ENCODE data around the gene ADARB2.

ADARB2 gene

GRCh38 chr10:1476455-1476803, 260.9 kb downstream of the ADARB2 start:
- POLR2A ChIA-PET, result no interaction called here
- CTCF ChIA-PET, result interaction anchor here (0.6 kb wide), 1 partner anchor 1389 kb away, joined by 8 read pairs; no protein-coding TSS in a partner anchor
- DNase-seq (ENCODE audit: extremely low spot score), result no peak
- TF ChIP-seq L3MBTL2 (conservative IDR thresholded peaks at IDR 0.05), result no peak
- TF ChIP-seq BHLHE40 (IDR thresholded peaks at IDR 0.05; ENCODE audit: borderline replicate concordance), result no peak
- no peak for TF ChIP-seq ELF4 (IDR thresholded peaks at IDR 0.05)
- TF ChIP-seq ARNT (IDR thresholded peaks at IDR 0.05), result no peak
- no peak for TF ChIP-seq CTBP1 (IDR thresholded peaks at IDR 0.05; ENCODE audit: borderline replicate concordance)
- TF ChIP-seq ZNF384 (IDR thresholded peaks at IDR 0.05), result no peak
- no peak for TF ChIP-seq PKNOX1 (IDR thresholded peaks at IDR 0.05)
- TF ChIP-seq SP1 (IDR thresholded peaks at IDR 0.05), result no peak
- TF ChIP-seq TARDBP (IDR thresholded peaks at IDR 0.05), result no peak
- no peak for TF ChIP-seq FOXK2 (IDR thresholded peaks at IDR 0.05)
- no peak for TF ChIP-seq SUZ12 (IDR thresholded peaks at IDR 0.05)
- no peak for TF ChIP-seq LEF1 (IDR thresholded peaks at IDR 0.05; ENCODE audit: borderline replicate concordance)
- no peak for TF ChIP-seq NFRKB (IDR thresholded peaks at IDR 0.05)

- CTCF ChIA-PET, result no interaction called here
- TF ChIP-seq PKNOX1 (IDR thresholded peaks at IDR 0.05) (no peak), SP1 (IDR thresholded peaks at IDR 0.05) (no peak)
- POLR2A ChIA-PET, result no interaction called here
- DNase-seq (ENCODE audit: extremely low spot score), result no peak
These were observed 261.4 kb downstream of the ADARB2 start for GRCh38 chr10:1475771-1476454.

- no peak for TF ChIP-seq NFRKB (IDR thresholded peaks at IDR 0.05)
- TF ChIP-seq BHLHE40 (IDR thresholded peaks at IDR 0.05; ENCODE audit: borderline replicate concordance), result no peak
- no peak for TF ChIP-seq LEF1 (IDR thresholded peaks at IDR 0.05; ENCODE audit: borderline replicate concordance)
- TF ChIP-seq FOXK2 (IDR thresholded peaks at IDR 0.05), result no peak
- TF ChIP-seq HDGF (IDR thresholded peaks at IDR 0.05; ENCODE audit: borderline replicate concordance), result no peak
- no peak for TF ChIP-seq ZNF384 (IDR thresholded peaks at IDR 0.05)
- no peak for TF ChIP-seq FOXA1 (IDR thresholded peaks at IDR 0.05)
- no peak for TF ChIP-seq ARNT (IDR thresholded peaks at IDR 0.05)
- no peak for TF ChIP-seq SP1 (IDR thresholded peaks at IDR 0.05)
- TF ChIP-seq CTBP1 (IDR thresholded peaks at IDR 0.05; ENCODE audit: borderline replicate concordance), result no peak
- TF ChIP-seq FOXM1 (IDR thresholded peaks at IDR 0.05; ENCODE audit: borderline replicate concordance), result no peak
- TF ChIP-seq TARDBP (IDR thresholded peaks at IDR 0.05), result no peak
- no peak for TF ChIP-seq SUZ12 (IDR thresholded peaks at IDR 0.05)
- TF ChIP-seq PKNOX1 (IDR thresholded peaks at IDR 0.05), result no peak
- TF ChIP-seq ELF4 (IDR thresholded peaks at IDR 0.05), result no peak
- TF ChIP-seq L3MBTL2 (conservative IDR thresholded peaks at IDR 0.05), result no peak
- DNase-seq (ENCODE audit: extremely low spot score), result no peak
- POLR2A ChIA-PET, result no interaction called here
- CTCF ChIA-PET, result no interaction called here
These were observed 262.2 kb downstream of the ADARB2 start for GRCh38 chr10:1475098-1475591.

- no peak for DNase-seq (ENCODE audit: extremely low spot score)
- TF ChIP-seq SUZ12 (IDR thresholded peaks at IDR 0.05) (no peak), FOXA1 (IDR thresholded peaks at IDR 0.05) (no peak), HDGF (IDR thresholded peaks at IDR 0.05; ENCODE audit: borderline replicate concordance) (no peak), ELF4 (IDR thresholded peaks at IDR 0.05) (no peak), ARNT (IDR thresholded peaks at IDR 0.05) (no peak), L3MBTL2 (conservative IDR thresholded peaks at IDR 0.05) (no peak), NFRKB (IDR thresholded peaks at IDR 0.05) (no peak), TARDBP (IDR thresholded peaks at IDR 0.05) (no peak), FOXK2 (IDR thresholded peaks at IDR 0.05) (no peak), FOXM1 (IDR thresholded peaks at IDR 0.05; ENCODE audit: borderline replicate concordance) (no peak), LEF1 (IDR thresholded peaks at IDR 0.05; ENCODE audit: borderline replicate concordance) (no peak), CTBP1 (IDR thresholded peaks at IDR 0.05; ENCODE audit: borderline replicate concordance) (no peak), PKNOX1 (IDR thresholded peaks at IDR 0.05) (no peak), BHLHE40 (IDR thresholded peaks at IDR 0.05; ENCODE audit: borderline replicate concordance) (no peak), ZNF384 (IDR thresholded peaks at IDR 0.05) (no peak), SP1 (IDR thresholded peaks at IDR 0.05) (no peak)
- ChIA-PET POLR2A (no interaction called here), CTCF (no interaction called here)
These were observed 262.8 kb downstream of the ADARB2 start for GRCh38 chr10:1474376-1475097.

GRCh38 chr10:1473874-1474273, 263.5 kb downstream of the ADARB2 start:
- POLR2A ChIA-PET, result no interaction called here
- no peak for DNase-seq (ENCODE audit: extremely low spot score)
- CTCF ChIA-PET, result no interaction called here
- TF ChIP-seq FOXK2 (IDR thresholded peaks at IDR 0.05) (no peak), HDGF (IDR thresholded peaks at IDR 0.05; ENCODE audit: borderline replicate concordance) (no peak), PKNOX1 (IDR thresholded peaks at IDR 0.05) (no peak), ZNF384 (IDR thresholded peaks at IDR 0.05) (no peak), LEF1 (IDR thresholded peaks at IDR 0.05; ENCODE audit: borderline replicate concordance) (no peak), SUZ12 (IDR thresholded peaks at IDR 0.05) (no peak), ELF4 (IDR thresholded peaks at IDR 0.05) (no peak), SP1 (IDR thresholded peaks at IDR 0.05) (no peak), NFRKB (IDR thresholded peaks at IDR 0.05) (no peak), FOXM1 (IDR thresholded peaks at IDR 0.05; ENCODE audit: borderline replicate concordance) (no peak), BHLHE40 (IDR thresholded peaks at IDR 0.05; ENCODE audit: borderline replicate concordance) (no peak), CTBP1 (IDR thresholded peaks at IDR 0.05; ENCODE audit: borderline replicate concordance) (no peak), ARNT (IDR thresholded peaks at IDR 0.05) (no peak)

Data from HEK293T (cell line).